ENCODE results near the gene NUP214.
"Not testable (repeated sequence)": the region's sequence is repeated elsewhere in the genome, so short reads cannot be mapped to it uniquely, and the experiment has no call there.

Gene NUP214

DNA sequence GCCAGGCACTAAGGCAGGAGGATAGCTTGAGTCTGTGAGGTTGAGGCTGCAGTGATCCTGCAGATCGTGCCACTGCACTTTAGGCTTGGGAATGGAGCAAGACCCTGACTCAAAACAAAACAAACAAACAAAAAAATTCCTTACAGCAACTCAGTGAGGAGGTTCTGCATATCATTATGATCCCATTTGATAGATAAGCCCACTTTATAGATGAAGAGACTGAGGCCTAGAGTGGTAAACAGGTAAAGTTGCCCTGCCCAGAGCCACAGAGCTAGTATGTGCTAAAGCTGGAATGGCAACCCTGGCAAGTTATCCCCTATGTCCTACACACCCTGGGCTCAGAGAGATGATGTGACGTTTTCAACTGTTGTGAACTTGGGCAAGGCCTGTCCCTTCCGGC, 21.9 kb upstream of the NUP214 start:
- Mint-ChIP-seq H3K36me3 (no peaks in the 10 kb centered on the region), H3K4me1 (no peaks in the 10 kb centered on the region), H3K9me3 (no peaks in the 10 kb centered on the region), H3K27ac (no peak overlapping the region), H3K4me3 (no peak overlapping the region)
- ATAC-seq: no peak
- DNase-seq (ENCODE audit: low spot score in 2 of 2): no peak

DNA sequence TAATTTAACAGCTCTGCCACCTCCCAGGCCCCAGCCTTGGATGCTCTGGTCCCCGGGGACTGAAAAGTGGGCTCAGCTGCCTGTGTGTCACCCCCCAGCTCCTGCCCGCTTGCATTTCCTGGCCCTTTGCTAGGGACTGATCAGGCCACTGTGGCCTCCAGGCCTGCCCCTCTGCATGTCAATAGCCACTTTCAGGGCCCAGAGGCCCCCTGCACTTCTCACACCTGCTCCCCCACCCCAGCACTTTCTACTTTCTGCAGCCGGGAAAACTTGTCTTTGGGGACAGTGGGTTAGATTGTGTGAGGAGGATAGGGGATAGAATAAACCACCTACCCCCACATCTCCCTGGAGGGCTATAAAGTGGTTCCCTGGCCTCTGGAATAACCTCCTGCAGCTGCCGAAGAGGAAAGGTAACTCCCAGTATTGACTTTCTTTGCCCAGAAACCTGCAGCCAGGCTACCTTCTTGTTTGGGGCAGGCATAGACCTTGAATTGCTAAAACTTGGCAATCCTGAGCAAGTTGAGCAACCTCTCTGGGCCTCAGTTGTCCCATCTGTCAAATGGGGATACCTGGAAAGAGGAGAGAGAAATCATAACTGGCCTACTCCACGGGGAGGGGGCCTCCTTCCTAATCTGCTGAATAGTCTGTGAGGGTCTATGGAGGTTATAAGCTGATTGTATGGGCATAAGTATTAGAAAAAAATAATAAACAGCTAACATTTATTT, 21.2 kb upstream of the NUP214 start:
- Mint-ChIP-seq H3K4me1 (no peaks in the 10 kb centered on the region), H3K4me3 (no peak overlapping the region), H3K36me3 (no peaks in the 10 kb centered on the region), H3K27ac (no peak overlapping the region), H3K9me3 (no peaks in the 10 kb centered on the region)
- no peak for ATAC-seq
- no peak for DNase-seq (ENCODE audit: low spot score in 2 of 2)

DNA sequence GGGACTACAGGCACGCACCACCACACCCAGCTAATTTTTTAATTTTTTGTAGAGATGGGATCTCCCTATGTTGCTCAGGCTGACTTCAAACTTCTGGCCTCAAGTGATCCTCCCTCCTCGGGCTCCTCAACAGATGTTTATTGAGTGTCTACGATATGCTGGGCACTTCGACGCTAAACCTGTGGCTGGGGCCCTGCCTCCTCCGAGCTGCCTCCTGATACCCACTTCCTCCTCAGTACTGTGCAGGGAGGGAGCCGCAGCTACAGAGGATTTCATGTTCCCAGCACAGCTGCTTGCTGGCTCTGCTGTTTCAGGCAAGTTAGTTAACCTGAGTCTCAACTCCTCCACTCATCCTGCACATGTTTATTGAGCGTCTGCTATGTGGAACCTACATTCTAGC, 19.4 kb upstream of the NUP214 start:
- ATAC-seq: no peak
- Mint-ChIP-seq H3K4me1 (no peaks in the 10 kb centered on the region), H3K27ac (no peak overlapping the region), H3K9me3 (no peaks in the 10 kb centered on the region), H3K36me3 (no peaks in the 10 kb centered on the region), H3K4me3 (no peak overlapping the region)
- DNase-seq (ENCODE audit: low spot score in 2 of 2): no peak

DNA sequence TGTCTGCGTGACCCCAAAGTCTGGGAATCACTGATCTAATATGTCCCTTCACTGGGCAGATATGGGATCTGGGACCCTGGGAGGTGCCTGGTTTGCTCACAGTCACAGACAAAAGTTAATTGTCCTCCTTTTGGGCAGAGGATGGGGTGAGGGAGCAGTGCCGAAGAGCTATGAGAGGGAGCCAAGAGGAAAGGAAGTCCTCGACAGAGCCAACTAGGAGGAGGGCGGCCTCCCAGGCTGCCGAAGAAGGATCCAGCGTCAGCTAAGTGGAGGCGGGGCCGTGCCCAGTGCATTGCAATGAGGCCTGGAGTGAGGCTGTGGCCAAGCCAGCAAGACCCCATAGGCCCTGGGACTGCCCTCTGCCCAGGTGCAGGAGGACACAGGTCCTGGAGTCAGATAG, 17.6 kb upstream of the NUP214 start:
- DNase-seq (ENCODE audit: low spot score in 2 of 2) (no peak), ATAC-seq (no peak)
- Mint-ChIP-seq H3K9me3 (no peaks in the 10 kb centered on the region), H3K36me3 (no peaks in the 10 kb centered on the region), H3K27ac (no peak overlapping the region), H3K4me1 (no peaks in the 10 kb centered on the region), H3K4me3 (no peak overlapping the region)

DNA sequence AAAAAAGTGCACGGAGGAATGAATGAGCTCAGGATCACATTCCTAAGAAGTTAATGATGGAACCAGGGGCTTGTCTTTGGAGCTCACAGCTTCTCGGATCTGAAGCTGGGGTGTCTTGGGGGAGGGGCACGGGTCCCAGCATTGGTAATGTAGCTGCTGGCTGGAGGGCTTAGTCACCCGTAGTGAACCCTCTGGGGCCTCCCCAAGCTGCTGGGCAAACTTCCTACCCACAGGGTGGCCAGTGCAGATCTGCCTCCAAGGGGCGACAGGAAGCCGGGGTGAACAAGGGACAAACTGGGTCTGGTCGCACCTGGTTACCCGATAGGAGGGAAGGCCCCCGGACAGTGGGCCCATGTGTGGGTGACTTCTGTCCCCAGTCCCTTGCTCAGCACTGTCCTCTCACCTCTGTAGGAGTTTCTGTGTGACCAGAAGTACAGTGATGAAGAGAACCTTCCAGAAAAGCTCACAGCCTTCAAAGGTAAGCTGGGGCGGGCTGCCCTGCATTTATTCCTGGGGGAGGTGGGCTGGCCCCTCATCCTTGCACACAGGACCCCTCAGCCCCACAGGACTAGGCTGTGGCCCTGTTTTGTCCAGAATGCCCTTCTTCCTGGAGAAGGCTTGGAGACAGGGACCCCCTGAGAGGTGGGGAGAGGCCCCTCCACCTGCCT, 14.1 kb upstream of the NUP214 start:
- ATAC-seq: no peak
- H3K9me3 Mint-ChIP-seq: no peaks in the 10 kb centered on the region

DNA sequence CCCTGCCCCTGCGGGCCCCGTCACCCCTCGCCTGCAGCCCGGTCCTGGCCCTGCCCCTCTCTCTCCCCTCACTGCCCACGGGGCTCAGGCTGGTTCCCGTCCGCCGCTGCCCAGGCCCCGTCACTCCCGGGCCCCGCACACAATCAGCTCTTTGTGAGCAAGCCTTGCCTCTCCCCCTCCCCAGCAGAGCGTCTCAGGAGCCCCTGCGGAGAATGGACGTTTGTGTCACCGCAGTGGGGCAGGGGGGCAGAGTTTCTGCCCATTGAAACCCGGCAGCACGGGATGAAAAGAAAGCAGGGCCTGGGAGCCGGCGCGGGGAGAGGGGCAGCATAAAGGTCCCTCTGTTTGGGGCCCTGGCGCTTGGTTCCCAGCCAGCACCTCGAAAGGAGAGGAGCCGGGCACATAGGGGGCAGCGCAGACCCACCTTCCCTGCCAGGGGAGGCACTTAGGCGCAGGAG, 13.5 kb upstream of the NUP214 start:
- Mint-ChIP-seq H3K4me3 (no peak overlapping the region), H3K4me1 (no peaks in the 10 kb centered on the region), H3K9me3 (no peaks in the 10 kb centered on the region), H3K36me3 (no peaks in the 10 kb centered on the region), H3K27ac (no peak overlapping the region)
- DNase-seq (ENCODE audit: low spot score in 2 of 2): no peak
- ATAC-seq: no peak

More for the DNA sequence above, 14.1 kb upstream of the NUP214 start:
- H3K4me1 Mint-ChIP-seq: no peaks in the 10 kb centered on the region
- no peak for DNase-seq (ENCODE audit: low spot score in 2 of 2)
- H3K27ac Mint-ChIP-seq: no peak overlapping the region
- no peaks in the 10 kb centered on the region for H3K36me3 Mint-ChIP-seq
- no peak overlapping the region for H3K4me3 Mint-ChIP-seq

DNA sequence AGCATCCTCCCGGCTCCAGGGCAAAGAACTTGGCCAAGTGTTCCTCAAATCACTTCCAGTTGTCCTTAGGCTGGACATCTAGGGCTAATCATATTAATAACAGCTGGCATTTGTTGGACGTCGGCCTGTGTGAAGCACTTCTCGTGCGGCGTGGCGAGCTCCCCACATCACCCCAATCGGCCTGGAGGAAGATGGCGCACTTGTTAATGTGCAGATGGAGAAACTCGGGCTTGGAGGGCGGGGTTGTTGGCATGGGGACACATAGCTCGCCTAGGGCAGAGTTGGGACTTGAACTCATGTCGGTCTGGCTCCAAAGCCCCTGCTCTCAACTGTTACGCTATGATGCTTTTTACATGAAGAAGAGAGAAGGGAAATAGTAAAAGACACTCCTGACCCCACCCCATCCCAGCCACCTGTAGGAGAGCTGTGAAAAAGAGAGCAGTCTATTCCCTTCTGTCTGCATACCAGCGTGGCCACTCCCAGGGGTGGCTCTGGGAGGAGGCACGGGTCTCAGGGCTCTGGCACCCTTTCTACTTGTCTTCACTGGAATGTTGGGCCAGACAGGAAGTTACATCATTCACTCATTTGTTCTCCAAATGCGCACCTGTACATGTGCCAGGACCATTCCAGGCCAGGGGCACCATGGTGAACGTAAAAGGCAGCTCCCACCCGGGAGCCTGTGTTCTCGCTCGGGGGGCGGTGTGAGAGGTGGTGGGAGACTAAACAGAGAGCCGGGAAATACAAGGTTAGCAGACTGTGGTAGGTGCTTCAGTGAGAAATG, 12.8 kb upstream of the NUP214 start:
- no peak for ATAC-seq
- no peak overlapping the region for H3K27ac Mint-ChIP-seq

DNA sequence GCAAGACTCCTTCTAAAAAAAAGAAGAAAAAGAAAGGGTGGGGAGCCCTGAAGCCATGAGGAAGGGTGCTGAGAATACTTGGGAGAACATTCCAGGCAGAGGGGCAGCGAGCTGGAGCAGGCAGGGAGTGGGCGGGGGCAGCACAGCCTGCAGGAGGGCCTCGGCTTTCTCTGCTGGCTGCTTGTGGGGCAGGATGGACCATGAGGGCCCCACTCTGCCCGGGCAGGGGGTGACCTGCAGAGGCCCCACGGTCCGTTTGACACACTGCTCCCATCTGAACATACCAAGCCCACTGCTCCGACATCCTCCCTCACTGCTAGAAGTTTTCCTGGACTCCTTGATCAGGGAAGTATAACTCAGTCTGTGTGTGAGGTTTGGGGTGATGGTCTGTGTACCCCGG, 11.7 kb upstream of the NUP214 start:
- Mint-ChIP-seq H3K36me3 (no peaks in the 10 kb centered on the region), H3K4me3 (no peak overlapping the region), H3K9me3 (no peaks in the 10 kb centered on the region), H3K27ac (no peak overlapping the region), H3K4me1 (no peaks in the 10 kb centered on the region)
- DNase-seq (ENCODE audit: low spot score in 2 of 2) (no peak), ATAC-seq (no peak)

More for the DNA sequence above, 12.8 kb upstream of the NUP214 start:
- H3K9me3 Mint-ChIP-seq: no peaks in the 10 kb centered on the region
- H3K36me3 Mint-ChIP-seq: no peaks in the 10 kb centered on the region
- H3K4me3 Mint-ChIP-seq: no peak overlapping the region
- no peak for DNase-seq (ENCODE audit: low spot score in 2 of 2)
- no peaks in the 10 kb centered on the region for H3K4me1 Mint-ChIP-seq

DNA sequence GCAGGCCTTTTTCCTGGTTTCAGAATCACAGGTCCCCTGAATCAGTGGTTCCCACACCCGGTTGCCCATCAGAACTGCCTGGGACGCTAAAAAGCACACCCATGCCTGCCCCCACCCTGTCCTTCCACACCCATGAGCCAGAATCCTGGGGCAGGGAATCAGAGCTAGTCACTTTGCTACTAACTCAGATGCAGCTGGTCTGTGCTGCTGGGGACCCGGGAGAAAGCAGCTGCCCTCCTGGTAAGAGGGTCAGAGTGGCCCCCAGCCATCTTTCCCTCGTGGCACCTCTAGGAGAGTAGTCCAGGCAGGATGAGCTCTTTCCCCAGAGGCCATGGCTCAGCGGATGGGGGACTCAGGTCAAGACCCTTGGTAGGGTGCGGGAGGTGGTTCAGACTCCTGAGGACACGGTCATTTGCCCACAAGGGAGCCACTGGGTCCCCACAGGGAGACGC, 11.3 kb upstream of the NUP214 start:
- H3K4me1 Mint-ChIP-seq: no peaks in the 10 kb centered on the region
- DNase-seq (ENCODE audit: low spot score in 2 of 2) (no peak), ATAC-seq (no peak)
- no peaks in the 10 kb centered on the region for H3K9me3 Mint-ChIP-seq
- H3K27ac Mint-ChIP-seq: no peak overlapping the region
- no peak overlapping the region for H3K4me3 Mint-ChIP-seq
- H3K36me3 Mint-ChIP-seq: no peaks in the 10 kb centered on the region

DNA sequence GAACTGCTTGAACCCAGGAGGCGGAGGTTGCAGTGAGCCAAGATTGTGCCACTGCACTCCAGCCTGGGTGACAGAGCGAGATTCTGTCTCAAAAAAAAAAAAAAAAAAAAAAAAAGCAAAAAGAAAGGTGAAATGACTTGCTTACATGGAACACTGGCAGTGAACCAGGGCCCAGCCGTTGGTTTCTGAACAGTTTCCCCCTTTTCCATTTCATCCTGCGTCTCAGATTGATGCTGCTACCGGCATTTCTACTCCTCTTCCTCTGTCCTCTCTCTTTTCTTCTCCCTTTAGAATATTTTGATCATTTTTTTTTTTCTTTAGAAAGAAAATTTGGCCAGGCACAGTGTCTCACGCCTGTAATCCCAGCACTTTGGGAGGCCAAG, 10.0 kb upstream of the NUP214 start:
- ATAC-seq; DNase-seq (ENCODE audit: low spot score in 2 of 2); H3K27ac Mint-ChIP-seq; H3K9me3 Mint-ChIP-seq; H3K36me3 Mint-ChIP-seq; H3K4me3 Mint-ChIP-seq; H3K4me1 Mint-ChIP-seq: not testable (repeated sequence)

DNA sequence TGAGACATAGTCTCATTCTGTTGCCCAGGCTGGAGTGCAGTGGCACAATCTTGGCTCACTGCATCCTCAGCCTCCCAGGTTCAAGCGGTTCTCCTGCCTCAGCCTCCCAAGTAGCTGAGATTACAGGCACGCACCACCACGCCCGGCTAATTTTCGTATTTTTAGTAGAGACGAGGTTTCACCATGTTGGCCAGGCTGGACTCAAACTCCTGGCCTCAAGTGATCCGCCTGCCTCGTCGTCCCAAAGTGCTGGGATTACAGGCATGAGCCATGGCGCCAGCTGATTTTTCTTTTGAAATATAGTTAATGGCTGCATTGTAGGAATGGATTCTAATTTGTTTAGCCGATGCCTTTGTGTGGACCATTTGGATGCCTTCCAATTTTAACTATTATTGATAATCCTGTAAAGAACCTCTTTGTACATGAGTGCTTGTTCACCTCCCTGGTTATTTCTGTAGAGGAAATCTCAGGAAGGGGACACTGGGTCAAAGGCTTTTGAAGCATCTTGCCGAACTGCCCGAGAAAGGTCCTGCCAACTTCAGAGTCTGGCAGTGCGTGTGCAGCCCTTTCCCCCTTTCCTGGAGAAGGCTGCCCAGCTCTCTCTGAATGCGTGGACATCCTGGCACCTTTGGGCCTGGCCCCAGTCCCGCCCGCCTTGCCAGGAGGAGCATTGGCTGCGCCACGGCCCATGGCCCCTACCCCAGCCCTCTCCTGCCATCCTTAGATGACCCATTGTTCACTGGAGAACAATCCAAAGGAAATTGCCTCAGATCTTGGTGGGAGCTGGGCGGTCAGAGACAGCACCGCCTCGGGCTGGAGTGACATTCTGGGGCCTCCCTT, 8.9 kb upstream of the NUP214 start:
- ATAC-seq (no peak), DNase-seq (ENCODE audit: low spot score in 2 of 2) (no peak)
- Mint-ChIP-seq H3K4me3 (no peak overlapping the region), H3K9me3 (no peaks in the 10 kb centered on the region), H3K36me3 (no peaks in the 10 kb centered on the region), H3K27ac (no peak overlapping the region), H3K4me1 (no peaks in the 10 kb centered on the region)

DNA sequence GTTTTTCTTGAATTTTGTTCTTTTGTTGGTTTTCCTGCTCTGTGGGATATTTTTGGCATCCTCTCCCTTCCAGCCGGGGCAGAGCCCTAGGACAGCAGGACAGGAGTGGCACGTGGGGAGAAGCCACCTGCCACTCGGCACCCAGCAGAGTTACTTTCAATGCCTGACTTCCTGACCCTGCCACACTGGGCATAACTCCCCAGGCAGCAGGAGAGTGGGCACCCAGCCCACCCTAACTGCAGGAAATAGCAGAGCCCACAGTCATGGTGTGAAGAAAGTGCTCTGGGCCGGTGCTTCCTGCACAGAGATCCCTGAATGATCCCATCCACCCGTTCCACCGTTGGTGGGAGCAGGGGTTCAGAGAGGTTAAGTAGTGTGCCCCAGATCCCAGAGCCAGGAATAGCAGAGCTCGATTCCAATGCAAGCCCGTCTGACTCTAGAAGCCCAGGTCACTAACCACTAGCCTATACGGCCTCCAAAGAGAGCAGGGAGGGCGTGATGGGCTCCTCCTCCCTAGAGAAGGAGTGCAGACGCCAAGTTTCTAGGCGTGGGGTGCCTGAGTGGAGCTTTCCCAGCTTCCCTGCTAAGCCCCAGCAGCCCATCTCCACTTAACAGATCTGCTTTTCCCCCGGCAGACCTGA, 8.1 kb upstream of the NUP214 start:
- no peaks in the 10 kb centered on the region for H3K9me3 Mint-ChIP-seq
- H3K4me1 Mint-ChIP-seq: no peaks in the 10 kb centered on the region
- no peak overlapping the region for H3K4me3 Mint-ChIP-seq
- H3K27ac Mint-ChIP-seq: no peak overlapping the region
- DNase-seq (ENCODE audit: low spot score in 2 of 2) (no peak), ATAC-seq (no peak)
- H3K36me3 Mint-ChIP-seq: no peaks in the 10 kb centered on the region

DNA sequence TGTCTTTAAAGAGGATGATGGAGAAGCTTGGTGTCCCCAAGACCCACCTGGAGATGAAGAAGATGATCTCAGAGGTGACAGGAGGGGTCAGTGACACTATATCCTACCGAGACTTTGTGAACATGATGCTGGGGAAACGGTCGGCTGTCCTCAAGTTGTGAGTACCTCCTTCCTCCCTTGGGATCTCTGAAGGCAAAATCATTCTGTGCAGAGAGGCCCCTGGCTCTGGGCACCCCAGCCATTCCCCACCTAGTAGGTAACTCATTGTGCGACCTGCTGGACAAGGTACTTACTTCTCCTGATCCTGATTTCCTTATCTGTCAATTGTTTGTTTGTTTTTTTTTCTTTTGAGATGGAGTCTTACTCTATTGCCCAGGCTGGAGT, 7.6 kb upstream of the NUP214 start:
- DNase-seq (ENCODE audit: low spot score in 2 of 2) (no peak), ATAC-seq (no peak)
- no peaks in the 10 kb centered on the region for H3K9me3 Mint-ChIP-seq
- H3K27ac Mint-ChIP-seq: no peak overlapping the region
- H3K36me3 Mint-ChIP-seq: no peaks in the 10 kb centered on the region
- no peak overlapping the region for H3K4me3 Mint-ChIP-seq
- no peaks in the 10 kb centered on the region for H3K4me1 Mint-ChIP-seq

DNA sequence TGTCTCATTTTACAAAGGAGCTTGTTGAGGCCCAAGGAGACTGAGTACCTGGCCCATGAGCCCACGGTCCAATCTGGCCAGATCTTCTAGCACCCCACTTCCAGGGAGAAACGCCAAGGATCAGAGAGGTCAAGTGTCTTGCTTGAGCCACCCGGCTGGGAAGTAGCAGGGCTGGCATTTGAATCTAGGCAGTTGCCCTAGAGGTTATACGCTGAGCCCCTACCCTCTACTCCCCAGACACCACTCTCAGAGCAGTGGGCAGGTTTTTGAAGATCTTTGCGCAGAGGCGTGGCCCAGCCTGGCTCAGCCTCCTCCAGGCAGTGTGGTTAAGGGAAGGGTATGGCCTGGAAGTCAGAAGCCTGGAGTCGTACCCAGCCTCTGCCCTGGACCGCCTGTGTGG, 5.8 kb upstream of the NUP214 start:
- Mint-ChIP-seq H3K36me3 (no peaks in the 10 kb centered on the region), H3K4me1 (peaks cover under 1% of the 10 kb centered on the region), H3K27ac (no peak overlapping the region), H3K9me3 (no peaks in the 10 kb centered on the region), H3K4me3 (no peak overlapping the region)
- DNase-seq (ENCODE audit: low spot score in 2 of 2) (no peak), ATAC-seq (no peak)
